KOPT-K1 (cell line): ENCODE data around the gene NHLH2.

Experiments
- H3K27ac ChIP-seq: fragments of 200-600 bp; sonication (generic); 2 replicates; pipeline ENCODE4 v1.5.1; 2016; ENCODE audit warnings: antibody characterized with exemption, mild to moderate bottlenecking, low read depth, low read length; ENCODE audit not compliant: poor library complexity, severe bottlenecking
- H3K36me3 ChIP-seq: fragments of 200-600 bp; sonication (generic); 2 replicates; pipeline ENCODE4 v1.5.1; 2017; ENCODE audit warnings: antibody characterized with exemption, mild to moderate bottlenecking, low read length, moderate library complexity; ENCODE audit not compliant: insufficient read depth
- H3K9me3 ChIP-seq: fragments of 200-600 bp; sonication (generic); 2 replicates; pipeline ENCODE4 v1.5.1; 2017; ENCODE audit warnings: antibody characterized with exemption, low read length, mild to moderate bottlenecking; ENCODE audit not compliant: insufficient read depth, poor library complexity, severe bottlenecking

Gene NHLH2

GRCh38 chr1:115828101-115829022, 12.6 kb downstream of the NHLH2 start:
- H3K27ac ChIP-seq = no peak overlapping the region
- no peaks in the 10 kb centered on the region for H3K9me3 ChIP-seq
- no peaks in the 10 kb centered on the region for H3K36me3 ChIP-seq

GRCh38 chr1:115827452-115828044, 13.4 kb downstream of the NHLH2 start:
- H3K36me3 ChIP-seq = no peaks in the 10 kb centered on the region
- H3K9me3 ChIP-seq = no peaks in the 10 kb centered on the region
- no peak overlapping the region for H3K27ac ChIP-seq

- H3K36me3 ChIP-seq = no peaks in the 10 kb centered on the region
- no peak overlapping the region for H3K27ac ChIP-seq
- H3K9me3 ChIP-seq = no peaks in the 10 kb centered on the region
Observed at GRCh38 chr1:115826628-115827027, 14.3 kb downstream of the NHLH2 start.

- Histone ChIP-seq H3K27ac (no peak overlapping the region), H3K36me3 (no peaks in the 10 kb centered on the region), H3K9me3 (no peaks in the 10 kb centered on the region)
Observed at GRCh38 chr1:115822117-115822516, 18.8 kb downstream of the NHLH2 start.

GRCh38 chr1:115815694-115816093, 25.2 kb downstream of the NHLH2 start:
- Histone ChIP-seq H3K36me3 (no peaks in the 10 kb centered on the region), H3K9me3 (no peaks in the 10 kb centered on the region), H3K27ac (no peak overlapping the region)

- no peak overlapping the region for H3K27ac ChIP-seq
- no peaks in the 10 kb centered on the region for H3K36me3 ChIP-seq
- H3K9me3 ChIP-seq = no peaks in the 10 kb centered on the region
Observed at GRCh38 chr1:115814685-115815398, 26.1 kb downstream of the NHLH2 start.

- Histone ChIP-seq H3K27ac (no peak overlapping the region), H3K36me3 (no peaks in the 10 kb centered on the region), H3K9me3 (no peaks in the 10 kb centered on the region)
Observed at GRCh38 chr1:115813727-115814126, 27.2 kb downstream of the NHLH2 start.

GRCh38 chr1:115811140-115811828, 29.6 kb downstream of the NHLH2 start:
- Histone ChIP-seq H3K9me3 (no peaks in the 10 kb centered on the region), H3K27ac (no peak overlapping the region), H3K36me3 (no peaks in the 10 kb centered on the region)

GRCh38 chr1:115810609-115811008, 30.3 kb downstream of the NHLH2 start:
- no peak overlapping the region for H3K27ac ChIP-seq

GRCh38 chr1:115809847-115810246, 31.1 kb downstream of the NHLH2 start:
- no peaks in the 10 kb centered on the region for H3K36me3 ChIP-seq
- H3K9me3 ChIP-seq = no peaks in the 10 kb centered on the region
- no peak overlapping the region for H3K27ac ChIP-seq

More at GRCh38 chr1:115810609-115811008, 30.3 kb downstream of the NHLH2 start:
- H3K9me3 ChIP-seq = no peaks in the 10 kb centered on the region
- no peaks in the 10 kb centered on the region for H3K36me3 ChIP-seq

GRCh38 chr1:115809076-115809475, 31.9 kb downstream of the NHLH2 start:
- Histone ChIP-seq H3K9me3 (no peaks in the 10 kb centered on the region), H3K36me3 (no peaks in the 10 kb centered on the region), H3K27ac (no peak overlapping the region)

GRCh38 chr1:115807723-115808122, 33.2 kb downstream of the NHLH2 start:
- no peak overlapping the region for H3K27ac ChIP-seq
- H3K9me3 ChIP-seq = no peaks in the 10 kb centered on the region
- H3K36me3 ChIP-seq = no peaks in the 10 kb centered on the region

- Histone ChIP-seq H3K27ac (no peak overlapping the region), H3K9me3 (no peaks in the 10 kb centered on the region), H3K36me3 (no peaks in the 10 kb centered on the region)
Observed at GRCh38 chr1:115805597-115805996, 35.3 kb downstream of the NHLH2 start.

GRCh38 chr1:115802416-115802815, 38.5 kb downstream of the NHLH2 start:
- H3K9me3 ChIP-seq = no peaks in the 10 kb centered on the region
- H3K36me3 ChIP-seq = no peaks in the 10 kb centered on the region
- no peak overlapping the region for H3K27ac ChIP-seq

GRCh38 chr1:115797486-115797885, 43.4 kb downstream of the NHLH2 start:
- H3K27ac ChIP-seq = no peak overlapping the region

More at GRCh38 chr1:115797486-115797885, 43.4 kb downstream of the NHLH2 start:
- no peaks in the 10 kb centered on the region for H3K9me3 ChIP-seq
- no peaks in the 10 kb centered on the region for H3K36me3 ChIP-seq
